ENCODE measurements around the gene SLC29A4. TPM values are rescaled to one million over a fixed set of nuclear protein-coding genes. Genes with fewer than 3 reads are reported as not detected.
"Not testable (repeated sequence)": the region's sequence is repeated elsewhere in the genome, so short reads cannot be mapped to it uniquely, and the experiment has no call there.

The SLC29A4 gene
- total RNA-seq, 1 donor from 2014 or later = 6.0 TPM

- no peak for DNase-seq (ENCODE audit: low spot score)
Measured at GRCh38 chr7:5296015-5296610, 13.4 kb downstream of the SLC29A4 start.

GRCh38 chr7:5296611-5297226 lies 14.0 kb downstream of the SLC29A4 start:
- no peak for DNase-seq (ENCODE audit: low spot score)

- no peak for DNase-seq (ENCODE audit: low spot score)
Measured at GRCh38 chr7:5300366-5300765, 17.6 kb downstream of the SLC29A4 start.

- DNase-seq (ENCODE audit: low spot score) = no peak
Measured at GRCh38 chr7:5302577-5302976, 19.8 kb downstream of the SLC29A4 start.

- no peak for DNase-seq (ENCODE audit: low spot score)
Measured at GRCh38 chr7:5303061-5303460, 20.3 kb downstream of the SLC29A4 start.

DNA sequence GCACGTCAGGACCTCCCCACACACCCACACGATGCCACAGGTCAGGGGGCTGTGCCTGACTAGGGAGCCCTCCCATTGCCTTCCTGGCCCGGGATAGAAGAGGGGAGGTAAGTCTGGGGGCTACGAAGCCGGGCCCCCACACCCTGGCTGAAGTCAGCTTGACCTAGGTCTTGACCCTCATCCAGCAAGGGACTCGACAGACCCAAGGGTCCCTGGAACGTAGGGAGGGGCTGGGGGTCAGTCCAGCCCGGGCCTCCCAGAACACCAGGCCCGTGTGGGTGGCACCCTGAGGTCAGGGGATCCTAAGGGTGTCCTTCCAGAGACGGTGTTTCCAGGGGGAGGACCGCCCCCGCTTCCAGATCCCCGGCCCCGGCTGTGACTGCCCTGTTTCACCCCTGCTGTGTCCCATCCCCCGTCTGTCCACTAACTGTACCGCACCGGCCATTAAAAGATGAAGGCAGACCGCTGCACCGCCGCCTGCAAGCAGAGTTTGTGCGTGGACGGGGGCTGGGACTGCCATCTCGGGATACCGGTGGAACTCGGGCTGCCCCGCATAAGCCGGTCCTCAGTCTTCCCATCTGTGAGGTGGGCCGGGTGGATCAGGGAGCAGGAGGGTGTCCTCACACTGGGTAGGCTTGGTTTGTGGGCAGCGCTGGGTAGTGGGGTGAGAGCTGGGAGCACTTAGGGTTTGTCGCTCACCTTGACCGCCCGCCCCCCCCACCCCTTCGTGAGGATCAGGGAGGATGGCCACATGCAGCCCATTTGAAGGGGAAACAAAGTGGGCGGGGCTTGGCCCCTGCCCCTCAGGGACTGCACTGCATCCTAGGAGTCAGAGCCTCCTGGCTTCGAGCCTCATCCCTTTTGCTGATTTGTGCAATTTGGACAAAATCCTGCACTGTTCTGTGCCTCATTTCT lies 21.1 kb downstream of the SLC29A4 start:
- DNase-seq (ENCODE audit: low spot score) = no peak

- not testable (repeated sequence) for DNase-seq (ENCODE audit: low spot score)
Measured at GRCh38 chr7:5305050-5305449, 22.3 kb downstream of the SLC29A4 start.

GRCh38 chr7:5307221-5308142 lies 24.7 kb downstream of the SLC29A4 start:
- not testable (repeated sequence) for DNase-seq (ENCODE audit: low spot score)

DNA sequence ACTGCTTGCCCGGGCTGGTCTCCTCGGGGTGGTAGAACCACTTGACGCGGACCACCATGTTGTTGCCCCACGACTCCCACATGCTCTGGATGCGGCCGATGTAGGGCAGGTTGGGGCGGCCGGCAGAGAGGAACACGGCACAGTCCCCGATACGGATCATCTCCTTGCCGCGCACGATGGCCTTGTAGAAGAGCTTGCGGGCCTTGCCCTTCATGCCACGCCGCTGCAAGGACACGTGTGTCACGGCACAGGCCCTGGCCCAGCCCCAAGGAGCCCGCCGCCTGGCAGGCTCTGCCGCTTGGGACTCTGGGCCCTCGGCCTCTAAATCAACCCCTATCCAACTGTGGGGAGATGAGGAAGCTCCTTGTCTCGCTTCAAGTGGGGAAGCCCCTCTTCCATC lies 26.4 kb downstream of the SLC29A4 start:
- DNase-seq (ENCODE audit: low spot score) = no peak

DNA sequence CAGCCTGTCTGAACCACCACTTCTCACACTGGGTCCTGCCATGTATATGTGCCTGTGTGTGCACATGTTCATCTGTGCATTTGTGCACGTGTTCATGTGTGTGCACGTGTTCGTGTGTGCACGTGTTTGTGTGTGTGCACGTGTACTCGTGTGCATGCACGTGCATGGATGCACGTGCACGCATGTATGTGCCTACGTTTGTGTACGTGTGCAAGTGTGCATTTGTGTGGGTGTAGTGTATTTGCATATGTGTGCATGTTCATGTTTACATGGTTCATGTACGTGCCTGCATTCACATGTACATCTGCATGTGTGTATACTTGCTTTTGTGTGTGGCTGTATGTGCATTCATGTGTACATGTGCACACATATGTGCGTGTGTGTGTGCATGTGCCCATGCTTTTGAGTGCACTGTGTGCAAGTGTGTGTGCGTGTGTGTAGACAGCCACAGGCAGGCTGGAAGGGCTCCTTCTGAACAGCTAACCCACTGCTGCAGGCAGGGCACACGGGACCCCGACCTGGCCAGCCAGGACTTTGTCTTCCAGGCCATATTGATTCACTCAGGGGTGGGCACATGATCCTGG lies 28.2 kb downstream of the SLC29A4 start:
- DNase-seq (ENCODE audit: low spot score) = no peak

GRCh38 chr7:5312276-5313070 lies 29.7 kb downstream of the SLC29A4 start:
- DNase-seq (ENCODE audit: low spot score) = not testable (repeated sequence)

DNA sequence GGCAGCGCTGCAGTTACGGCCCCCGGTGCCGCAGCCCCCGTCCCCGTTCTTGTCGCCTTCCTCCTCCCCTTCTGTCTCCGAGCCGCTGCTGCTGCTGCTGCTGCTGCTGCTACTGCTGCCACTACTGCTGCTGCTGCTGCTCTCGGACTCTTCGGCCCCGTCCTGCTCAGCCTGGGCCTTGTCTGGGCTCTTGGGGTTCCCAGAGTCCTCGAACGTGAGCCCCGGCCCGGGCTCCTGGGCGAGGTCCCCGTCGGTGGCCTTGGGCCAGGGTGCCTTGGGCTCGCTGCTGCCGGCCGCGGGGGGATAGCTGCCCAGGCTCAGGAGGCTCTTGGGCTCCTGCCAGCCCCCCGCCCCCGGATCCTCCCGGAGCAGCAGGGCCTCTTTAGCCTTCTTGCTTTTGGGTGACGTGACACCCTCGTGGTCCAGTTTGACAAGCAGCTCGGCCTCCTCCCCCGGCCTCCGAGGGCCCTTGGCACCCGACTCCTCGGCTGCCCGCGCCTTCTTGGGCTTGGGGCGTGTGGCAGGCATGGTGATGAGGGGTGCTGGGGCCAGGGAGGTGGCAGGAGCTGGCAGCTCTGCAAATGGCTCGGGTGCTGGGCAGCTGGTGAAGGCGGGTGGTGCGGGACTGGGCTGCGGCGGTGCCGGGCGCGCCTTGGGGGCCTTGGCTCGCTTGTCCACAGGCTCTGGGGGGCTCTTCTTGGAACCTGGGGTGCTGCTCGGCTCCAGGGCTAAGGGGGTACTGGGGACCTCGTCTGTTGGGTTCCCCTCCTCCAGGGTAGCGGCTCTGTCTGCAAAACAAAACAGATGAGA lies 30.5 kb downstream of the SLC29A4 start:
- not testable (repeated sequence) for DNase-seq (ENCODE audit: low spot score)

GRCh38 chr7:5314864-5315263 lies 32.1 kb downstream of the SLC29A4 start:
- no peak for DNase-seq (ENCODE audit: low spot score)

DNA sequence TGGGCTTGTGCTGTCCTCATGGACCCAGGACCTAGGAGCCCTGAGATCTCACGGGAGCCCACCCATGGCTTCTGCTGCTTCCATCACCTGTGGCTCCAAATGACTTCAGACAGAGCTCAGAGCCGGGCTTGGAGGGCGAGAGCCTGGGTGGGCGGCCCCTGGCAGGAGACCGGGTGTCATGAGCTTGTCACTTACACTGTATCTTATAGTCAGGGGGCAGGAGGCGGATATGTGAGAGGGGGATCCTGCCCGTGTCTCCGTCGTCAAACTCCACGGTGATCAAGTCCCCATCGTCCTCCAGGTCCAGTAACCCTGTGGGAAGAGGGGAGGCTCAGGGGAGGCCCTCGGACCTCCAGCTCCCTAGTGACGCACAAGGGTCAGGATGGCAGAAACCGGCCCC lies 33.0 kb downstream of the SLC29A4 start:
- DNase-seq (ENCODE audit: low spot score) = no peak

DNA sequence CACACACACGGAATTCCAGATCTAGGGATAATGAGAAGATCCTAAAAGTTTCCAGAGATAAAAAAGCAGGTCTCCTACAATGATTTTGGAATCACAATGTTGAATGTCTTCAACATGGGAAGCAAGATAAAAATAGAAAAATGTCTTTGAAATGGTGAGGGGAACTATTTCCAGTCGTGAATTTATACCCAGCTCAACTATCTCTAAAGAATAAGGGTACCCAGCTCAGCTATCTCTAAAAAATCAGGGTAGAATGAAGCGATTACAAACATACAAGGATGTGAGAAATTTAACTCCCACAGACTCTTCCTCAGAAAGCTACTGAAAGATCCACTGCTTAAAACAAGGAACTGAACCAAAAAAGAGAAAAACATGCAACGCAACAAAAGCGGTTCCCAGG lies 35.9 kb downstream of the SLC29A4 start:
- DNase-seq (ENCODE audit: low spot score) = not testable (repeated sequence)

GRCh38 chr7:5320391-5320790 lies 37.6 kb downstream of the SLC29A4 start:
- DNase-seq (ENCODE audit: low spot score) = no peak

DNA sequence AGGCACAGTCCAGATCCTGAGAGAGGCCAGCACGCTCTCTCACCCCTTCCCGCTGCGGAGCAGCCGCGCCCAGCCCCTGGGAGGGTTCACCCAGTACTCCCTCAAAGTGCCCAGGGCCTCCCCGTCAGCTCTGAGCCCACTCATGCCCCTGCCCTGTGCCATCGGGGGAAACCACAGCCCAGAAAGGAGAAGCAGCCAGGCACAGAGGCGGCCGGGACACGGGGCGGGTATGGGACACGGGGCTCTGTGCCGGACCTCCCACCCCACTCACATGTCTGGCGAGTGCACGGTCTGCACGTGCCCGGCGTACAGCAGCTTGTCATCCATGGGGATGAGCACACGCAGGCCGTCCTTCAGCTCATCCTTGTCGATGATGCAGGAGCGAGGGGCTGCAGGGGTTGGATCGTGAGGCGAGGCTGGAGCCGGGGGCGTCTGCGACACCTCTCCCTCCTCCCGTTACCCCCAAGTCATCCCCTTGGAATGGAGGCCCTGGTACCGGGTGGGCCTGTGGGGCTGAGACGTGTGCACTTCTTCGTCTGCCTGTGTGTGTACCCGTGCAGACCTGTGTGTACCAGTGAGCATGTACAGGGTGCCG lies 38.2 kb downstream of the SLC29A4 start:
- no peak for DNase-seq (ENCODE audit: low spot score)

- no peak for DNase-seq (ENCODE audit: low spot score)
Measured at GRCh38 chr7:5322621-5323410, 40.1 kb downstream of the SLC29A4 start.

Measured in mucosa of gallbladder (tissue), 1 donor.